Suppressor macrophage (primary cell): ENCODE data around the gene BACE2.
"Not testable (repeated sequence)": the region's sequence is repeated elsewhere in the genome, so short reads cannot be mapped to it uniquely, and the experiment has no call there.

Experiments used
- DNase-seq, 4 experiments: peaks; one replicate each; pipeline ENCODE4 v3.0.0-alpha.2; 2020 to 2022

Gene BACE2

GRCh38 chr21:41283211-41283818, 115.4 kb downstream of the BACE2 start:
- DNase-seq: peak; percentile 76 to 90 (median 82)

- DNase-seq: no peak
Observed at GRCh38 chr21:41289431-41289830, 121.5 kb downstream of the BACE2 start.

- no peak for DNase-seq
Observed at GRCh38 chr21:41290106-41290799, 122.3 kb downstream of the BACE2 start.

GRCh38 chr21:41294548-41295231, 126.7 kb downstream of the BACE2 start:
- no peak for DNase-seq

GRCh38 chr21:41295721-41296254, 127.8 kb downstream of the BACE2 start:
- DNase-seq: no peak

GRCh38 chr21:41302976-41303375, 135.0 kb downstream of the BACE2 start:
- DNase-seq: no peak

- no peak for DNase-seq
Observed at GRCh38 chr21:41304068-41304720, 136.2 kb downstream of the BACE2 start.

- DNase-seq: no peak
Observed at GRCh38 chr21:41307219-41307618, 139.3 kb downstream of the BACE2 start.

- not testable (repeated sequence) for DNase-seq
Observed at GRCh38 chr21:41313285-41314164, 145.6 kb downstream of the BACE2 start.

- no peak for DNase-seq
Observed at GRCh38 chr21:41315726-41316125, 147.8 kb downstream of the BACE2 start.

GRCh38 chr21:41316200-41317062, 148.5 kb downstream of the BACE2 start, which contains the start of gene FAM3B:
Gene FAM3B (plus strand): TSS chr21:41316801. CDS start chr21:41316880, 79 bp downstream.
- peak in 1 of 4 experiments; percentile 8 for DNase-seq

GRCh38 chr21:41317063-41317392, 149.1 kb downstream of the BACE2 start:
- DNase-seq: no peak

GRCh38 chr21:41317458-41317857, 149.5 kb downstream of the BACE2 start:
- DNase-seq: peak in 2 of 4 experiments; percentile 14 to 15

- no peak for DNase-seq
Observed at GRCh38 chr21:41318218-41318617, 150.3 kb downstream of the BACE2 start.

GRCh38 chr21:41319273-41319672, 151.3 kb downstream of the BACE2 start:
- DNase-seq: no peak

- no peak for DNase-seq
Observed at GRCh38 chr21:41321211-41321907, 153.4 kb downstream of the BACE2 start.

GRCh38 chr21:41321908-41322495, 154.0 kb downstream of the BACE2 start:
- no peak for DNase-seq

GRCh38 chr21:41322496-41323382, 154.8 kb downstream of the BACE2 start:
- DNase-seq: no peak
